Esophagus squamous epithelium (tissue), 5 donors: ENCODE results near the gene COASY. TPM values are rescaled to one million over a fixed set of nuclear protein-coding genes. Genes with fewer than 3 reads are reported as not detected.

Experiments
- DNase-seq: peaks from one replicate; lab custom pipeline; 2025; lab: John Stamatoyannopoulos, UW
- H3K27ac ChIP-seq, 4 donors: fragments of 200-600 bp; sonication (generic); one replicate each; pipeline ENCODE4 v1.5.1; 2016 to 2019; ENCODE audit warnings: mild to moderate bottlenecking in 1 of 4
- H3K27me3 ChIP-seq, 4 donors: fragments of 200-600 bp; sonication (generic); 1 replicate in 3 of 4; 2 replicates in 1 of 4; pipeline versions ENCODE4 v1.5.1 to v1.6.0; 2017 to 2021; ENCODE audit warnings: antibody characterized with exemption in 1 of 4
- H3K36me3 ChIP-seq, 3 donors: fragments of 200-600 bp; sonication (generic); one replicate each; pipeline ENCODE4 v1.5.1; 2016 to 2019
- H3K4me1 ChIP-seq, 3 donors: fragments of 200-600 bp; sonication (generic); one replicate each; pipeline ENCODE4 v1.5.1; 2017 to 2019
- H3K4me3 ChIP-seq, 4 donors: fragments of 200-600 bp; sonication (generic); 1 replicate in 3 of 4; 2 replicates in 1 of 4; pipeline ENCODE4 v1.5.1; 2016 to 2019; ENCODE audit warnings: mild to moderate bottlenecking in 2 of 4, moderate library complexity in 1 of 4
- H3K9me3 ChIP-seq, 3 donors: fragments of 200-600 bp; sonication (generic); one replicate each; pipeline ENCODE4 v1.5.1; 2016 to 2019
- CTCF ChIP-seq, 6 experiments: fragments of 450-650 bp in 4 of 6; fragments of 200-600 bp in 2 of 6; sonication (generic) in 2 of 6; IDR thresholded peaks; one replicate each; pipeline ENCODE4 v1.5.1; 2016 to 2019; ENCODE audit warnings: antibody characterized with exemption in 6 of 6, mild to moderate bottlenecking in 4 of 6, moderate library complexity in 4 of 6
- POLR2A ChIP-seq, 4 donors: fragments of 450-650 bp; IDR thresholded peaks; one replicate each; pipeline ENCODE4 v1.6.1; 2017; ENCODE audit warnings: antibody characterized with exemption in 4 of 4, mild to moderate bottlenecking in 4 of 4, moderate library complexity in 3 of 4
- WGBS, 2 donors: methylation state at CpG; one replicate each; pipeline ENCODE4 v1.1.5; 2018; 5-methylcytosine and 5-hydroxymethylcytosine counted together
- intact Hi-C: fragments of 100-400 bp; cut with DNase I; formaldehyde crosslinking; loops from one replicate; pipeline ENCODE4 v1.15.0; 2022
- total RNA-seq, 4 donors: library from RNA; depleted of rRNA; stranded (reverse); fragments of >200 nt; gene quantifications; one replicate each; pipeline ENCODE4 v1.1.0, GENCODE V29; 2016
- donor health status: DM: yes; HTN: yes; CAD: no.

The COASY gene
- total RNA-seq, 4 donors from 2014 or later = 34.1 to 52.2 (median 46.5) TPM

- peaks cover 36 to 76% (median 40%) of the 10 kb centered on the region in 3 donors for H3K4me1 ChIP-seq
- H3K27me3 ChIP-seq = no peaks in the 10 kb centered on the region
- intact Hi-C loops = no loop called here
- DNase-seq = no peak
- H3K9me3 ChIP-seq = no peaks in the 10 kb centered on the region
- H3K4me3 ChIP-seq = peak overlapping the region; percentile 66 to 91 (median 79)
- peak overlapping the region; percentile 87 to 94 (median 90) for H3K27ac ChIP-seq
- WGBS, 2 donors = 53 to 80% methylated on average over 1 to 3 of the region's 14 CpGs
- H3K36me3 ChIP-seq = peaks cover 13 to 27% (median 15%) of the 10 kb centered on the region in 3 donors
- TF ChIP-seq CTCF (IDR thresholded peaks at IDR 0.05) = no peak
- TF ChIP-seq POLR2A (IDR thresholded peaks at IDR 0.05) = no peak
Measured at GRCh38 chr17:42563143-42563509, 1.2 kb downstream of the COASY start.

GRCh38 chr17:42563543-42563942 is 1.6 kb downstream of the COASY start:
- Histone ChIP-seq H3K36me3 (peaks cover 15 to 31% (median 19%) of the 10 kb centered on the region in 3 donors), H3K27ac (peak overlapping the region; percentile 87 to 94 (median 90)), H3K4me1 (peaks cover 40 to 80% (median 44%) of the 10 kb centered on the region in 3 donors), H3K9me3 (no peaks in the 10 kb centered on the region), H3K27me3 (no peaks in the 10 kb centered on the region), H3K4me3 (peak overlapping the region in 3 of 4 donors; percentile 73 to 91 (median 85))
- no peak for DNase-seq
- intact Hi-C loops = no loop called here
- TF ChIP-seq POLR2A (IDR thresholded peaks at IDR 0.05) (no peak), CTCF (IDR thresholded peaks at IDR 0.05) (peak in 2 of 6 experiments; percentile 29 to 34)
- WGBS, 2 donors = 0 to 13% methylated on average over 1 of the region's 1 CpG

DNA sequence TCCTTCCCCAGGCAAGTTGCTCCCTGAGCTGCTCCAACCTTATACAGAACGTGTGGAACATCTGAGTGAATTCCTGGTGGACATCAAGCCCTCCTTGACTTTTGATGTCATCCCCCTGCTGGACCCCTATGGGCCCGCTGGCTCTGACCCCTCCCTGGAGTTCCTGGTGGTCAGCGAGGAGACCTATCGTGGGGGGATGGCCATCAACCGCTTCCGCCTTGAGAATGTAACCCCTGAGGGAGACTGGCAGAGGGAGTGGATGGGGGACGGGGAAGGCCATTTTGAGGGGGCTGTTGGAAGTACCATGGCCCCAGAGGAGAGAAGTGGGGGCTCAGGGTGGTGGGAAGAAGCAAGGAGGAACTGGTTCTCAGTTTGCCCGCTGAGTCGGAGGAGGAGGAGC is 2.0 kb downstream of the COASY start:
- Histone ChIP-seq H3K4me1 (peaks cover 43 to 81% (median 47%) of the 10 kb centered on the region in 3 donors), H3K9me3 (no peaks in the 10 kb centered on the region), H3K4me3 (peak overlapping the region in 2 of 4 donors; percentile 73 to 91), H3K27me3 (no peaks in the 10 kb centered on the region), H3K27ac (peak overlapping the region in 3 of 4 donors; percentile 87 to 94 (median 89)), H3K36me3 (peaks cover 19 to 35% (median 23%) of the 10 kb centered on the region in 3 donors)
- 58 to 80% methylated on average over 3 to 5 of the region's 9 CpGs for WGBS, 2 donors
- TF ChIP-seq CTCF (IDR thresholded peaks at IDR 0.05) (no peak), POLR2A (IDR thresholded peaks at IDR 0.05) (no peak)
- DNase-seq = no peak
- intact Hi-C loops = no loop called here

GRCh38 chr17:42564815-42565522 is 3.0 kb downstream of the COASY start:
- H3K4me1 ChIP-seq = peaks cover 43 to 77% (median 47%) of the 10 kb centered on the region in 3 donors
- no peaks in the 10 kb centered on the region for H3K27me3 ChIP-seq
- H3K4me3 ChIP-seq = no peak overlapping the region
- peaks cover 28 to 45% (median 33%) of the 10 kb centered on the region in 3 donors for H3K36me3 ChIP-seq
- H3K27ac ChIP-seq = peak overlapping the region in 2 of 4 donors; percentile 89 to 95
- TF ChIP-seq POLR2A (IDR thresholded peaks at IDR 0.05) (no peak), CTCF (IDR thresholded peaks at IDR 0.05) (no peak)
- no peaks in the 10 kb centered on the region for H3K9me3 ChIP-seq
- intact Hi-C loops = no loop called here
- 85 to 87% methylated on average over 14 of the region's 15 CpGs for WGBS, 2 donors
- DNase-seq = no peak

- Histone ChIP-seq H3K27ac (peak overlapping the region; percentile 94 to 99 (median 96)), H3K27me3 (no peaks in the 10 kb centered on the region), H3K9me3 (no peaks in the 10 kb centered on the region), H3K4me1 (peaks cover 43 to 70% (median 47%) of the 10 kb centered on the region in 3 donors), H3K36me3 (peaks cover 31 to 52% (median 33%) of the 10 kb centered on the region in 3 donors), H3K4me3 (no peak overlapping the region)
- DNase-seq = no peak
- intact Hi-C loops = no loop called here
- 84 to 100% methylated on average over 1 to 13 of the region's 16 CpGs for WGBS, 2 donors
- TF ChIP-seq CTCF (IDR thresholded peaks at IDR 0.05) (no peak), POLR2A (IDR thresholded peaks at IDR 0.05) (no peak)
Measured at GRCh38 chr17:42565523-42566214, 3.7 kb downstream of the COASY start.
